ENCODE results near the gene PLPP4. TPM values are rescaled to one million over a fixed set of nuclear protein-coding genes. Genes with fewer than 3 reads are reported as not detected.

PLPP4 gene
- total and polyA plus RNA-seq, 3 donors from 2014 or later = 12.6 to 65.8 (median 21.9) TPM

GRCh38 chr10:120436439-120437112 lies 20.5 kb upstream of the PLPP4 start:
- H3K27me3 ChIP-seq = no peaks in the 10 kb centered on the region
- H3K9me3 ChIP-seq = no peaks in the 10 kb centered on the region
- DNase-seq = peak; percentile 40
- no peak overlapping the region for H3K4me3 ChIP-seq
- H3K27ac ChIP-seq = no peak overlapping the region
- intact Hi-C loops (cut with DNase I; ENCODE audit: low total_unique reads) = no loop called here
- TF ChIP-seq POLR2A (IDR thresholded peaks at IDR 0.05) (no peak), CTCF (IDR thresholded peaks at IDR 0.05) (no peak)
- no peaks in the 10 kb centered on the region for H3K4me1 ChIP-seq
- 63 to 70% methylated on average over 7 of the region's 7 CpGs for WGBS, 2 donors
- H3K36me3 ChIP-seq (ENCODE audit: low read depth, missing control alignments) = no peaks in the 10 kb centered on the region

- Histone ChIP-seq H3K27me3 (no peaks in the 10 kb centered on the region), H3K4me3 (no peak overlapping the region), H3K27ac (no peak overlapping the region), H3K9me3 (no peaks in the 10 kb centered on the region), H3K4me1 (no peaks in the 10 kb centered on the region), H3K36me3 (ENCODE audit: low read depth, missing control alignments) (no peaks in the 10 kb centered on the region)
- DNase-seq = no peak
- intact Hi-C loops (cut with DNase I; ENCODE audit: low total_unique reads) = no loop called here
- 84 to 88% methylated on average over 2 of the region's 2 CpGs for WGBS, 2 donors
- TF ChIP-seq POLR2A (IDR thresholded peaks at IDR 0.05) (no peak), CTCF (IDR thresholded peaks at IDR 0.05) (no peak)
Observed at GRCh38 chr10:120437541-120437940, 19.5 kb upstream of the PLPP4 start.

GRCh38 chr10:120451968-120452367 lies 5.1 kb upstream of the PLPP4 start:
- intact Hi-C loops (cut with DNase I; ENCODE audit: low total_unique reads) = no loop called here
- WGBS, 2 donors = 68 to 72% methylated on average over 3 of the region's 3 CpGs
- TF ChIP-seq POLR2A (IDR thresholded peaks at IDR 0.05) (no peak), CTCF (IDR thresholded peaks at IDR 0.05) (no peak)
- peaks cover 9% of the 10 kb centered on the region for H3K4me1 ChIP-seq
- H3K36me3 ChIP-seq (ENCODE audit: low read depth, missing control alignments) = no peaks in the 10 kb centered on the region
- no peaks in the 10 kb centered on the region for H3K27me3 ChIP-seq
- no peaks in the 10 kb centered on the region for H3K9me3 ChIP-seq
- no peak overlapping the region for H3K4me3 ChIP-seq
- no peak for DNase-seq
- no peak overlapping the region for H3K27ac ChIP-seq

- no peaks in the 10 kb centered on the region for H3K27me3 ChIP-seq
- H3K9me3 ChIP-seq = no peaks in the 10 kb centered on the region
- no peak overlapping the region for H3K27ac ChIP-seq
- H3K4me1 ChIP-seq = peaks cover 9% of the 10 kb centered on the region
- H3K36me3 ChIP-seq (ENCODE audit: low read depth, missing control alignments) = no peaks in the 10 kb centered on the region
- WGBS, 2 donors = 71 to 86% methylated on average over 1 of the region's 1 CpG
- TF ChIP-seq POLR2A (IDR thresholded peaks at IDR 0.05) (no peak), CTCF (IDR thresholded peaks at IDR 0.05) (no peak)
- no peak for DNase-seq
- intact Hi-C loops (cut with DNase I; ENCODE audit: low total_unique reads) = no loop called here
- no peak overlapping the region for H3K4me3 ChIP-seq
Observed at GRCh38 chr10:120453319-120453718, 3.7 kb upstream of the PLPP4 start.

- H3K27ac ChIP-seq = no peak overlapping the region
- no peak for DNase-seq
- no peaks in the 10 kb centered on the region for H3K9me3 ChIP-seq
- peaks cover 9% of the 10 kb centered on the region for H3K4me1 ChIP-seq
- no peak for TF ChIP-seq POLR2A (IDR thresholded peaks at IDR 0.05)
- no peak for TF ChIP-seq CTCF (IDR thresholded peaks at IDR 0.05)
- intact Hi-C loops (cut with DNase I; ENCODE audit: low total_unique reads) = no loop called here
- WGBS, 2 donors = 83 to 96% methylated on average over 3 of the region's 3 CpGs
- H3K4me3 ChIP-seq = no peak overlapping the region
- no peaks in the 10 kb centered on the region for H3K27me3 ChIP-seq
- no peaks in the 10 kb centered on the region for H3K36me3 ChIP-seq (ENCODE audit: low read depth, missing control alignments)
Observed at GRCh38 chr10:120453886-120454285, 3.1 kb upstream of the PLPP4 start.
